ENCODE results near the gene FXYD2. TPM values are rescaled to one million over a fixed set of nuclear protein-coding genes. Genes with fewer than 3 reads are reported as not detected.
A peak's percentile ranks its signal among the peaks of the same experiment; 100 is the strongest.

FXYD2 gene
- total and polyA plus RNA-seq, 2 of the 13 experiments (the other 11 are each of a cell fraction or from before 2014, with no cell fraction given) = 45.9 to 106 TPM

DNA sequence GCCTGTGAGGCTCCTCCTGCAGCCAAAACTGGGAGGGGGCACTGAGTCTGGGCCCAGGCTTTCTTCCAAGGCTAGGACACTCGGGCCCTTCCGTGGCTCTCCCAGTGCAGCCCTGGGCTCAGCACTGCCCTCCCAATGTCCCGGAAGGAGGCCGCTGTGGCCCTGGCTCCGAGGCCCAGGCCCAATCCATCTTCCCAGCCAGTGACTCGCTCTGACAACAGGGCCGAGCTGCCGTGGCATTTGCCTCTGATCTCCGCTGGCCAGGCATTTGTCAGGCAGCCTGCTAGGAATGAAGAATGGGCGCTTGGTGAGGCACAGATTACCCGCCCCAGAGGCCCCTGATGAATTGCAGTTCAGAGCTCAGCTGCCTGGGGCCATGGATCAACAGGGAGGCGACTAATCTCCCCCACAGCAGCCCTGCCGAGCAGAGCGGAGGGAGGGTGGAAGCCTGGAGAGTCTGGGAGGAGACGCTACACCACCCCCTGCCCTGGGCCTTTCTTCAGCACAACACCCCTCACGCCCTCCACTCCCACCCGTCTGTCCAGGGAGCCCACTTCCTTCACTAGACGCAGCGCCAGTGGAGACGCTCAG, 8.3 kb downstream of the FXYD2 start (continued):
- no peak for TF ChIP-seq NFIB (CRISPR knock-in tag; IDR thresholded peaks at IDR 0.05; ENCODE audit: borderline replicate concordance)
- TF ChIP-seq, protein P1, sequence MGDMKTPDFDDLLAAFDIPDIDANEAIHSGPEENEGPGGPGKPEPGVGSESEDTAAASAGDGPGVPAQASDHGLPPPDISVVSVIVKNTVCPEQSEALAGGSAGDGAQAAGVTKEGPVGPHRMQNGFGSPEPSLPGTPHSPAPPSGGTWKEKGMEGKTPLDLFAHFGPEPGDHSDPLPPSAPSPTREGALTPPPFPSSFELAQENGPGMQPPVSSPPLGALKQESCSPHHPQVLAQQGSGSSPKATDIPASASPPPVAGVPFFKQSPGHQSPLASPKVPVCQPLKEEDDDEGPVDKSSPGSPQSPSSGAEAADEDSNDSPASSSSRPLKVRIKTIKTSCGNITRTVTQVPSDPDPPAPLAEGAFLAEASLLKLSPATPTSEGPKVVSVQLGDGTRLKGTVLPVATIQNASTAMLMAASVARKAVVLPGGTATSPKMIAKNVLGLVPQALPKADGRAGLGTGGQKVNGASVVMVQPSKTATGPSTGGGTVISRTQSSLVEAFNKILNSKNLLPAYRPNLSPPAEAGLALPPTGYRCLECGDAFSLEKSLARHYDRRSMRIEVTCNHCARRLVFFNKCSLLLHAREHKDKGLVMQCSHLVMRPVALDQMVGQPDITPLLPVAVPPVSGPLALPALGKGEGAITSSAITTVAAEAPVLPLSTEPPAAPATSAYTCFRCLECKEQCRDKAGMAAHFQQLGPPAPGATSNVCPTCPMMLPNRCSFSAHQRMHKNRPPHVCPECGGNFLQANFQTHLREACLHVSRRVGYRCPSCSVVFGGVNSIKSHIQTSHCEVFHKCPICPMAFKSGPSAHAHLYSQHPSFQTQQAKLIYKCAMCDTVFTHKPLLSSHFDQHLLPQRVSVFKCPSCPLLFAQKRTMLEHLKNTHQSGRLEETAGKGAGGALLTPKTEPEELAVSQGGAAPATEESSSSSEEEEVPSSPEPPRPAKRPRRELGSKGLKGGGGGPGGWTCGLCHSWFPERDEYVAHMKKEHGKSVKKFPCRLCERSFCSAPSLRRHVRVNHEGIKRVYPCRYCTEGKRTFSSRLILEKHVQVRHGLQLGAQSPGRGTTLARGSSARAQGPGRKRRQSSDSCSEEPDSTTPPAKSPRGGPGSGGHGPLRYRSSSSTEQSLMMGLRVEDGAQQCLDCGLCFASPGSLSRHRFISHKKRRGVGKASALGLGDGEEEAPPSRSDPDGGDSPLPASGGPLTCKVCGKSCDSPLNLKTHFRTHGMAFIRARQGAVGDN (CRISPR knock-in tag; IDR thresholded peaks at IDR 0.05) = peak; percentile 75
- no peak for TF ChIP-seq IRX3 (CRISPR knock-in tag; IDR thresholded peaks at IDR 0.05; ENCODE audit: borderline replicate concordance, low read depth)
- TF ChIP-seq ZNF792 (CRISPR knock-in tag; IDR thresholded peaks at IDR 0.05) = no peak
- TF ChIP-seq NR2F1 (CRISPR knock-in tag; IDR thresholded peaks at IDR 0.05) = no peak
- no peak for TF ChIP-seq ZMYM4 (CRISPR knock-in tag; IDR thresholded peaks at IDR 0.05)
- TF ChIP-seq ZNF713 (CRISPR knock-in tag; IDR thresholded peaks at IDR 0.05) = no peak
- TF ChIP-seq, protein P2, sequence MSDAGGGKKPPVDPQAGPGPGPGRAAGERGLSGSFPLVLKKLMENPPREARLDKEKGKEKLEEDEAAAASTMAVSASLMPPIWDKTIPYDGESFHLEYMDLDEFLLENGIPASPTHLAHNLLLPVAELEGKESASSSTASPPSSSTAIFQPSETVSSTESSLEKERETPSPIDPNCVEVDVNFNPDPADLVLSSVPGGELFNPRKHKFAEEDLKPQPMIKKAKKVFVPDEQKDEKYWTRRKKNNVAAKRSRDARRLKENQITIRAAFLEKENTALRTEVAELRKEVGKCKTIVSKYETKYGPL (CRISPR knock-in tag; IDR thresholded peaks at IDR 0.05) = no peak
- TF ChIP-seq, protein P3, sequence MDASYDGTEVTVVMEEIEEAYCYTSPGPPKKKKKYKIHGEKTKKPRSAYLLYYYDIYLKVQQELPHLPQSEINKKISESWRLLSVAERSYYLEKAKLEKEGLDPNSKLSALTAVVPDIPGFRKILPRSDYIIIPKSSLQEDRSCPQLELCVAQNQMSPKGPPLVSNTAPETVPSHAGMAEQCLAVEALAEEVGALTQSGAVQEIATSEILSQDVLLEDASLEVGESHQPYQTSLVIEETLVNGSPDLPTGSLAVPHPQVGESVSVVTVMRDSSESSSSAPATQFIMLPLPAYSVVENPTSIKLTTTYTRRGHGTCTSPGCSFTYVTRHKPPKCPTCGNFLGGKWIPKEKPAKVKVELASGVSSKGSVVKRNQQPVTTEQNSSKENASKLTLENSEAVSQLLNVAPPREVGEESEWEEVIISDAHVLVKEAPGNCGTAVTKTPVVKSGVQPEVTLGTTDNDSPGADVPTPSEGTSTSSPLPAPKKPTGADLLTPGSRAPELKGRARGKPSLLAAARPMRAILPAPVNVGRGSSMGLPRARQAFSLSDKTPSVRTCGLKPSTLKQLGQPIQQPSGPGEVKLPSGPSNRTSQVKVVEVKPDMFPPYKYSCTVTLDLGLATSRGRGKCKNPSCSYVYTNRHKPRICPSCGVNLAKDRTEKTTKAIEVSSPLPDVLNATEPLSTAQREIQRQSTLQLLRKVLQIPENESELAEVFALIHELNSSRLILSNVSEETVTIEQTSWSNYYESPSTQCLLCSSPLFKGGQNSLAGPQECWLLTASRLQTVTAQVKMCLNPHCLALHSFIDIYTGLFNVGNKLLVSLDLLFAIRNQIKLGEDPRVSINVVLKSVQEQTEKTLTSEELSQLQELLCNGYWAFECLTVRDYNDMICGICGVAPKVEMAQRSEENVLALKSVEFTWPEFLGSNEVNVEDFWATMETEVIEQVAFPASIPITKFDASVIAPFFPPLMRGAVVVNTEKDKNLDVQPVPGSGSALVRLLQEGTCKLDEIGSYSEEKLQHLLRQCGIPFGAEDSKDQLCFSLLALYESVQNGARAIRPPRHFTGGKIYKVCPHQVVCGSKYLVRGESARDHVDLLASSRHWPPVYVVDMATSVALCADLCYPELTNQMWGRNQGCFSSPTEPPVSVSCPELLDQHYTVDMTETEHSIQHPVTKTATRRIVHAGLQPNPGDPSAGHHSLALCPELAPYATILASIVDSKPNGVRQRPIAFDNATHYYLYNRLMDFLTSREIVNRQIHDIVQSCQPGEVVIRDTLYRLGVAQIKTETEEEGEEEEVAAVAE (CRISPR knock-in tag; IDR thresholded peaks at IDR 0.05; ENCODE audit: borderline replicate concordance) = no peak
- no peak for TF ChIP-seq KDM1A (CRISPR knock-in tag; IDR thresholded peaks at IDR 0.05)
- no peak for TF ChIP-seq ZNF44 (CRISPR knock-in tag; IDR thresholded peaks at IDR 0.05)
- no peak for TF ChIP-seq XRCC5 (optimal IDR thresholded peaks at IDR 0.05; ENCODE audit: low read length)
- TF ChIP-seq, protein P4, sequence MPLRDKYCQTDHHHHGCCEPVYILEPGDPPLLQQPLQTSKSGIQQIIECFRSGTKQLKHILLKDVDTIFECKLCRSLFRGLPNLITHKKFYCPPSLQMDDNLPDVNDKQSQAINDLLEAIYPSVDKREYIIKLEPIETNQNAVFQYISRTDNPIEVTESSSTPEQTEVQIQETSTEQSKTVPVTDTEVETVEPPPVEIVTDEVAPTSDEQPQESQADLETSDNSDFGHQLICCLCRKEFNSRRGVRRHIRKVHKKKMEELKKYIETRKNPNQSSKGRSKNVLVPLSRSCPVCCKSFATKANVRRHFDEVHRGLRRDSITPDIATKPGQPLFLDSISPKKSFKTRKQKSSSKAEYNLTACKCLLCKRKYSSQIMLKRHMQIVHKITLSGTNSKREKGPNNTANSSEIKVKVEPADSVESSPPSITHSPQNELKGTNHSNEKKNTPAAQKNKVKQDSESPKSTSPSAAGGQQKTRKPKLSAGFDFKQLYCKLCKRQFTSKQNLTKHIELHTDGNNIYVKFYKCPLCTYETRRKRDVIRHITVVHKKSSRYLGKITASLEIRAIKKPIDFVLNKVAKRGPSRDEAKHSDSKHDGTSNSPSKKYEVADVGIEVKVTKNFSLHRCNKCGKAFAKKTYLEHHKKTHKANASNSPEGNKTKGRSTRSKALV (CRISPR knock-in tag; IDR thresholded peaks at IDR 0.05) = peak; percentile 56; the same call in 1 of the 2 replicates
- no peak for TF ChIP-seq ZNF772 (CRISPR knock-in tag; IDR thresholded peaks at IDR 0.05)
- TF ChIP-seq, protein P5, sequence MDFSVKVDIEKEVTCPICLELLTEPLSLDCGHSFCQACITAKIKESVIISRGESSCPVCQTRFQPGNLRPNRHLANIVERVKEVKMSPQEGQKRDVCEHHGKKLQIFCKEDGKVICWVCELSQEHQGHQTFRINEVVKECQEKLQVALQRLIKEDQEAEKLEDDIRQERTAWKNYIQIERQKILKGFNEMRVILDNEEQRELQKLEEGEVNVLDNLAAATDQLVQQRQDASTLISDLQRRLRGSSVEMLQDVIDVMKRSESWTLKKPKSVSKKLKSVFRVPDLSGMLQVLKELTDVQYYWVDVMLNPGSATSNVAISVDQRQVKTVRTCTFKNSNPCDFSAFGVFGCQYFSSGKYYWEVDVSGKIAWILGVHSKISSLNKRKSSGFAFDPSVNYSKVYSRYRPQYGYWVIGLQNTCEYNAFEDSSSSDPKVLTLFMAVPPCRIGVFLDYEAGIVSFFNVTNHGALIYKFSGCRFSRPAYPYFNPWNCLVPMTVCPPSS (IDR thresholded peaks at IDR 0.05) = no peak
- TF ChIP-seq MAF1 (CRISPR knock-in tag; IDR thresholded peaks at IDR 0.05; ENCODE audit: borderline replicate concordance) = no peak
- TF ChIP-seq TBX3 (IDR thresholded peaks at IDR 0.05; ENCODE audit: borderline replicate concordance) = no peak
- TF ChIP-seq JARID2 (CRISPR knock-in tag; IDR thresholded peaks at IDR 0.05; ENCODE audit: insufficient replicate concordance) = no peak

All from HepG2 (cell line).